Stimulated activated CD4-positive, alpha-beta T cell treated with anti-CD3 and anti-CD28 coated beads, Interleukin-4, amount 100 ng/mL, for 4 hours (primary cell): ENCODE results near the gene GLUL.
"Not testable (repeated sequence)": the region's sequence is repeated elsewhere in the genome, so short reads cannot be mapped to it uniquely, and the experiment has no call there.

Experiments used
- DNase-seq, 2 experiments: peaks; one replicate each; pipeline ENCODE4 v3.0.0-alpha.2; 2020

GLUL gene

GRCh38 chr1:182392050-182393028, 749 bp upstream of the GLUL start:
- DNase-seq = peak; percentile 7 to 15

GRCh38 chr1:182391028-182391361, 595 bp downstream of the GLUL start:
- no peak for DNase-seq

DNA sequence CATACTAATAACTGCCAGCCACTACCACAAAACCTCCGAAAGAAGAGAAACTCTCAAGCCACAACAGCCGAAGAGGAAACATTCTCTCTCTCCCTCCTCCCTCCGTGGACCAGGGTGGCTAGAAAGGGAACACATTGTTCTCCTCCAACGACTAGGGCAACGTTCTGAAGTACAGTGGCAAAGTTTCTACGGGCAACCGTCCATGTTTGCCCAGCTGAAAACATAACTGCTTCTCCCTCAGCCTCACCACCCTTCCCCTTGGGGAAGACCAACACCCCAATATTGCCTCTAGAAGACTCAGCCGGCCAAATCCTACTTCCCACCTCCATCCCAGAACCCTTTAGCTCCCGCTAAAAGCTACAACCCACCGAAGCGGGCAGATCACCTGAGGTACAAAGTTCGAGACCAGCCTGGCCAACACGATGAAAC, 2.0 kb downstream of the GLUL start:
- DNase-seq = no peak

DNA sequence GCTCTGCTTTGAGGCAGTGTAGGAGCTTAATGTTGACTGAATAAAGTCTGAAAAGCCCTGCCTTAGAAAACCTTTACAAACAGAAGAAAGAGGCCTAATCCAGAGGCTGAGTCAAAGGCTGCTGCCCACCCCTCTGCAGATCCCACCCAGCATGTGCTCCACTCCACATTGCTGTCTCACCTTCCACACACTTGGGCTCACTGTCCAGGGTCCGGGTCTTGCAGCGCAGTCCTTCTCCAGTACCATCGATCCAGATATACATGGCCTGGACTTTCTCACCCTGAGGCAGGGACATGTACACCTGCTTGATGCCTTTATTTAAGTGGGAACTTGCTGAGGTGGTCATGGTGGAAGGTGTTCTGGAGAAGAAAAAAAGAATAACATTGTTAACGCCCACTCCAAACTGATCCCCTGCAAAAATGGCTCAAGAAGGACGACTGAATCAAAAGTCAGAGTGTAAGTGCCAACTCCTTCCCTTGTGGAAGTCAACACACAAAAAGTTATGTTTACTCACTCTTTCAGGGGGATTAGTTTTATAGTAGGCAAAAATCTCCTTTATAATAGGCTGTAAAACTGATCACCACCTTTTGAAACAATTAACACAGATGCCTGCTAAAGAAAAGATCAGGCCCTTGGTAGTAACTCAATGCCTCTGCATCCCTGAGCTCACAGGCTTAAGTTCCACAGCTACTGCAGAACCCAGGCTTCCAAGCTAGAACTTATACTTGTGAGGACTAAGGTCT, 3.0 kb downstream of the GLUL start:
- no peak for DNase-seq

DNA sequence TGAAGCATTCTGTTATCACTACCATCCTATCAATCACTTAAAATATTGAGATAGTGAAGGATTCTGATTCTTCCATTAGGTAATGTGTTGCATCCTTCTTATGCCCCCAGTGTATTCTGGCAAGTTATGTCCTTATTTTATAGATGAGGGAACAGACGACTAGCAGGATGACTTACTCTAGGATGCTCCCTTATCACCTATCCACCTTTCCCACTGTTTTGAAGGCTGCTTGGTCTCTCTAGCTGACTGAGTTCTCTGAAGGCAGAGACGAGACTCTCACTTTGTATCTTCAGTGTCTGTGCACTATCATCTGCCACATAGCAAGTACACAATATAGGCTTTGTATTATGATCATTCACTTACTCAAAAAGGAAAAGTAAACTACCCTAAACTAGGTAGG, 4.0 kb downstream of the GLUL start:
- DNase-seq = no peak

- no peak for DNase-seq
Measured at GRCh38 chr1:182386980-182387379, 4.6 kb downstream of the GLUL start.

- DNase-seq = no peak
Measured at GRCh38 chr1:182385885-182386853, 5.4 kb downstream of the GLUL start.

DNA sequence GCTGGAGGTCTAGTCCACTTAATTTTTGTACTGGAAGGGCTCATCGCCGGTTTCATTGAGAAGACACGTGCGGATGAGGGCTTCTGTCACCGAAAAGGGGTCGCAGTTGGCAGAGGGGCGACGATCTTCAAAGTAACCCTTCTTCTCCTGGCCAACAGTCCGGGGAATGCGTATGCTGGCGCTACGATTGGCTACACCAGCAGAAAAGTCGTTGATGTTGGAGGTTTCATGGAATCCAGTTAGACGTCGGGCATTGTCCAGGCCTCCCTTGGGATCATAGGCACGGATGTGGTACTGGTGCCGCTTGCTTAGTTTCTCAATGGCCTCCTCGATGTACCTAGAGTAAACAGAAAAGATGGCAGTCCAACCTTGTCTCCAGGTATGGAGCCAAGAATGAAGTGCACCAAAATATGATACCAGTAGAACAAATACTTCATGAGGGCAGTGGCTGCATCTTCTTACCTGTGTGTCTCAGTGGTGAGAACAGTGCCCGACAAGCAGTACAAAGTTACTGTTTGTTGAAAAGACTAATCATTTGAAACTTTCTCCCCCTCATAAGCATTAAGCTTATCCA, 7.1 kb downstream of the GLUL start:
- DNase-seq = no peak

- no peak for DNase-seq
Measured at GRCh38 chr1:182383934-182384333, 7.7 kb downstream of the GLUL start.

DNA sequence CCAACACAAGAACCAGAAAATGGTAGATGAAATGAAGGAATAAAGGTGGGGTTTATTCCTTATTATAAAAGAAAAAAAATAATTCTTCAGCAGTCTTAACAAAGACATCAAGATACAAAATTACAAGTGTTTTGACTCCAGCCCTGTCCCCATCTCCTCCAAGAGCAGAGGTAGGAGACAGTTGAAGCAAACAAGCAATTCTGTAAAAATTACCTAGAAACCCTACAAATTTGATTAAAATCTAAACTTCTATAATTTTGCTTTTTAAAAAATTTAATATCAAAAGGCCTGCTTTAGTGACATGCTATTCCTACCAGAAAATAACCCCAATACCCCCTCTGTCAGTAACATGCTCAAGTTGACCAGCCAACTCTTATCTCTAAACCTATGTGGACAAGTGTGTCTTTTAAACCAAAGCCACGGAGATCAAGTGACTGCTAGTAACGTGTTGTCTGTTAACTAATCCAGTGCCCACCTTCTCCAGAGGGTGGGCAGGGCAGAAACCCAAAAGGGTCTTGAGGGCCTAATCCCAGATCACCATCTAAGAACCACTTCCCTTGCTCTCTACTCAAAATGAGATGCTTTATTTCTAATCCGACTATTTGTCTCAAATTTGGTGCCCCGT, 8.4 kb downstream of the GLUL start:
- DNase-seq = no peak

- DNase-seq = no peak
Measured at GRCh38 chr1:182381962-182382819, 9.4 kb downstream of the GLUL start.

DNA sequence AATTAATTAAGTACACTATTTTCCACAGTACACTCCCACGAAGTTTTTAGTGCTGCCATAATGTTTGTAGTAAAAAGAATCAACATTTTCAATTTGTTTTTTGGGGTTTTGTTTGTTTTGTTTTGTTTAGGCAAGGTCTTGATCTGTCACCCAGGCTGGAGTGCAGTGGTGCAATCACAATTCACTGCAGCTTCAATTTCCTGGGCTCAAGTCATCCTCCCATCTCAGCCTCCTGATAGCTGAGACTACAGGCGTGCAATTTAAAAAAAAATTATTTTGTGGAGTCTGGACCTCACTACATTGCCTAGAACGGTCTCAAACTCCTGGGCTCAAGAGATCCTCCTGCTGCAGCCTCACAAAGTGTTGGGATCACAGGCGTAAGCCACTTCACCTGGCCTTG, 11.4 kb downstream of the GLUL start:
- no peak for DNase-seq

- DNase-seq = not testable (repeated sequence)
Measured at GRCh38 chr1:182379781-182380180, 11.8 kb downstream of the GLUL start.

DNA sequence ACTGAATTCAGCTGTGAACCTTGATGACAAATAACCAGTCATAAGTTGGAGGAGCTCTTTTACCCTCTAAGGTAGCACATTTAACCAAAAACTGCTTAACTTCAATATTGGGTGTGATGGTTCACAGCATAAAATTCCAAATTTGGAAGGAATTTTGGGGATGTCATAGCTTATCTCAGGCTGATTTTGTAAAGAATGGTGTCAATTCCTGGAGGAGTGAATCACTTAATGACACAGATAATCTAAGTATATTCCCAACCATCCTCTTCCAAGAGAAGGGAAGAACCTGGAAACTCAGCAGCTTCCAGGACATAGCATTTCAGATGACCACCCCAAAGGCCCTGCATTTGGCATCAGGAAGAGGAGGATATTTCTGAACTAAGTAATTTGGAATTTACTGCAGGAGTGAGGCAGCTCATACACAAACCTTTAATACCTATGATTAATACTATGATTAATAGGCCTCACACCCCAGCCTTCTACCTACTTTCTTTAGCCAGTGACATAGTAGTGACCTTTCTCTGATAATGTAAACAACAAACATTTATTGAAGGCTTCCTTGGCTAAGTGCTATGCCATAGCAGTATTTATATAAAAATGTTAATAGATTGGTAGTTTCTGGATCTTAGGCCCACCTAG, 14.5 kb downstream of the GLUL start:
- no peak for DNase-seq

DNA sequence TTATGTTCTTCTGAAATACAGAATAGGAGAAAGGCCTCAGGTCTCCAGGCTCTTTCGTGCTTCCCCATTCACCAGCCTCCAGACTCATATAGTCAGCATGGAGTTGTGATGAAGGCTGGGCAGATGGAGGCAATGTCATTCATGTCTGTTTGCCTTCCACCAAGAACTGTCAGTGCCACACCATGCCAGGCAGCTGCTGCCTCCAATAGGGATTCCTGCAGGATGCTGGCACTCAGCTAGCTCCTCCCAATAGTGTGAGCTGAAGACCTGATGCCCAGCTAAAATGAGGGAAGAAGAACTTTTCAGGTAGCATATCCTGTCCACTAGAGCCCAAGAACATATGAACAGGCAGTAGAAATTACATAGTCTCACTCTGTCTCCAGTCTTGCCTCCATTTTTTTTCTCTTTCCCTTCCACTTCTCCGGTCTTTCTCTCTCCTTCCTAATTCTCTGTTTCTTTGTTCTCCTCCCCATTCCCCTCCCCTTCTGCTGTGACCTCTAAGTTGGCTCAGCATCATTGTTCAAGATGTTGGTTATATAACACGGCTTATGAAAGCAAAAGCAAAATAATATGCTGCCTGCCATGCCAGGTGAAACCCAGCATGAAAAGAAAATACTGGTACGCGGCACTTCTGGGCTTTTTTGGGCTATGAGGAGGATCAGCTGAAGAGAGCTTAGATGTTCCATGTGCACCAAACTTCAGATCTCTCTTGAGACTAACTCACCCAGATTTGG, 17.3 kb downstream of the GLUL start:
- DNase-seq = no peak

- DNase-seq = no peak
Measured at GRCh38 chr1:182370532-182370931, 21.1 kb downstream of the GLUL start.

DNA sequence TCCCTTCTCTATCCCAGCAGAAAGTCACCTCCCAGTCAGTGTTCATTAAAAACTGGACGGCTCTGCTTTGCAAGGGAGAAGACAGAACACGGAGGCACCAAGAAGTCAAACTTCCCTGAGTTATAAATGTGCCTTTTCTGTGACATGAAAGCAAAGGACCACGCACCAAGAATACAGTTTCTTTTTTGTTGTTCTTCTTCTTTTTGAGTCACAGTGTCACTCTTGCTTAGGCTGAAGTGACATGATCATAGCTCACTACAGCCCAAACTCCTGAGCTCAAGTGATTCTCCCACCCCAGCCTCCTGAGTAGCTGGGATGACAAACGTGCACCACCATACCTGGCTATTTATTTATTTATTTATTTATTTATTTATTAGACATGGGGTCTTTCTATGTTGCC, 22.7 kb downstream of the GLUL start:
- DNase-seq = no peak

GRCh38 chr1:182368358-182368757, 23.2 kb downstream of the GLUL start:
- DNase-seq = no peak

DNA sequence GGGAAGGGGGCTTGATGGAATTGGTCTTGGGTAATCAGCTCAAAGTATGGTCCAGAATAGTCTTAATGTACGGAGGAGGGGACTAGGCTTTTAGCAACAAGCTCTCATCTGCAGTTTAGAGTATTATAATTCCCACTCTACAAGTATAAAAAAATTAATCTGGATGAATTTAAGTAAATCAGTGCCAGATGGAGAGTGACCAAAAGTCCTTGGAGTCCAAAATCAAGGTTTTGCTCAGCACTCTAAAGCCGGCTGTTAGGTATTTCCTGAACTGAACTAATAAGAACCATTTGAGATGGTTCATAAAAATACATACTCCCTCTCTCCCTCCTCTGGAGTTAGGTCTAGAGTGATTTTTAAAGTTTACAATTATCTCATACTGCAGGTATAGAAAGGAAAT, 23.7 kb downstream of the GLUL start:
- no peak for DNase-seq

- DNase-seq = no peak
Measured at GRCh38 chr1:182366596-182366995, 25.0 kb downstream of the GLUL start.
